ENCODE results near the gene CNOT10. TPM values are rescaled to one million over a fixed set of nuclear protein-coding genes. Genes with fewer than 3 reads are reported as not detected.

CNOT10 gene
- total RNA-seq, 1 donor from 2014 or later, result 35.5 TPM

DNA sequence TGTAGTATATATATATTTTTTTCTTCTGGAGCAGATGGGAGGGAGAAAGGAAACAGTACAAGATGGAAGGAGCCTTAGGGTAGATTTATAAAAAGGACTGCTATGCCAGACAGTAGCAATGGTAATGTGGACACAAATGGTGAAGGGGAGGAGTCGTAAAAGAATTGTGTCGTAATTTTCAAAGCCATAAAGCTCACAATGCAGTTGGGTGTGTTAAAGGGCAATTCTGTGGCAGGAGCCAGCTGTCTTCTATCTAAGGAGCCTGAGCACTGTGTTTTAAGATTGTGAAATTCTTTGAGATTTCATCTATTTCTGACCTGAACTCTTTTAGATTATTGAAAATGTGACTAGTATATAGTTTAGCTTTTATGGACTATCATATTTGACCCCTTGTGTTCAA, 58.9 kb downstream of the CNOT10 start:
- H3K36me3 Mint-ChIP-seq (ENCODE audit: unreplicated experiment), result no peaks in the 10 kb centered on the region
- DNase-seq, result no peak
- H3K4me3 Mint-ChIP-seq (ENCODE audit: unreplicated experiment), result no peak overlapping the region
- H3K27ac Mint-ChIP-seq (ENCODE audit: unreplicated experiment), result no peak overlapping the region
- peaks cover 3% of the 10 kb centered on the region for H3K4me1 Mint-ChIP-seq (ENCODE audit: low read depth, unreplicated experiment)
- no peaks in the 10 kb centered on the region for H3K27me3 Mint-ChIP-seq (ENCODE audit: unreplicated experiment)
- no peaks in the 10 kb centered on the region for H3K9me3 Mint-ChIP-seq (ENCODE audit: unreplicated experiment)
- TF ChIP-seq, protein P1, sequence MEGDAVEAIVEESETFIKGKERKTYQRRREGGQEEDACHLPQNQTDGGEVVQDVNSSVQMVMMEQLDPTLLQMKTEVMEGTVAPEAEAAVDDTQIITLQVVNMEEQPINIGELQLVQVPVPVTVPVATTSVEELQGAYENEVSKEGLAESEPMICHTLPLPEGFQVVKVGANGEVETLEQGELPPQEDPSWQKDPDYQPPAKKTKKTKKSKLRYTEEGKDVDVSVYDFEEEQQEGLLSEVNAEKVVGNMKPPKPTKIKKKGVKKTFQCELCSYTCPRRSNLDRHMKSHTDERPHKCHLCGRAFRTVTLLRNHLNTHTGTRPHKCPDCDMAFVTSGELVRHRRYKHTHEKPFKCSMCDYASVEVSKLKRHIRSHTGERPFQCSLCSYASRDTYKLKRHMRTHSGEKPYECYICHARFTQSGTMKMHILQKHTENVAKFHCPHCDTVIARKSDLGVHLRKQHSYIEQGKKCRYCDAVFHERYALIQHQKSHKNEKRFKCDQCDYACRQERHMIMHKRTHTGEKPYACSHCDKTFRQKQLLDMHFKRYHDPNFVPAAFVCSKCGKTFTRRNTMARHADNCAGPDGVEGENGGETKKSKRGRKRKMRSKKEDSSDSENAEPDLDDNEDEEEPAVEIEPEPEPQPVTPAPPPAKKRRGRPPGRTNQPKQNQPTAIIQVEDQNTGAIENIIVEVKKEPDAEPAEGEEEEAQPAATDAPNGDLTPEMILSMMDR (IDR thresholded peaks at IDR 0.05; ENCODE audit: partially characterized antibody, unreplicated experiment), result no peak

DNA sequence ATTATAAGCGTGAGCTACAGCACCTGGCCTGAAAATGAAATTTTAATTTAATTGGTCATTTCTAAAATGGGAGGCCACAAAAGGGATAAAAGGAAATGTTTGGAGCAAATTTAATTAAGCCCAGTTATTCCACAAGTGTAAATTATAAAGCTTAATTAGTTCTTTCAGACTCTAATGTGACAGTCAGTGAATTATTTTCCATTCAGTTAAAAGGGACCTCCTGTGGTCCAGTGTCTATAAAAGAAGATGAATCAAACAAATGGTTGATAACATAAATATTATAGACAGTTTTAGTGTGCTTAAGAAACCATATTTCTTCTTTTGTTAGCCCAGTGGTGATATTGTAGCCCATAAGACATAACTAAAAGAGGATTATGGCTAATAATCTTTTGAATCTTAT, 66.4 kb downstream of the CNOT10 start:
- H3K27ac Mint-ChIP-seq (ENCODE audit: unreplicated experiment), result no peak overlapping the region
- H3K4me1 Mint-ChIP-seq (ENCODE audit: low read depth, unreplicated experiment), result peaks cover 8% of the 10 kb centered on the region
- H3K4me3 Mint-ChIP-seq (ENCODE audit: unreplicated experiment), result no peak overlapping the region
- TF ChIP-seq, protein P1 (IDR thresholded peaks at IDR 0.05; ENCODE audit: partially characterized antibody, unreplicated experiment), result no peak
- no peak for DNase-seq
- H3K9me3 Mint-ChIP-seq (ENCODE audit: unreplicated experiment), result no peaks in the 10 kb centered on the region
- no peaks in the 10 kb centered on the region for H3K27me3 Mint-ChIP-seq (ENCODE audit: unreplicated experiment)
- H3K36me3 Mint-ChIP-seq (ENCODE audit: unreplicated experiment), result no peaks in the 10 kb centered on the region

DNA sequence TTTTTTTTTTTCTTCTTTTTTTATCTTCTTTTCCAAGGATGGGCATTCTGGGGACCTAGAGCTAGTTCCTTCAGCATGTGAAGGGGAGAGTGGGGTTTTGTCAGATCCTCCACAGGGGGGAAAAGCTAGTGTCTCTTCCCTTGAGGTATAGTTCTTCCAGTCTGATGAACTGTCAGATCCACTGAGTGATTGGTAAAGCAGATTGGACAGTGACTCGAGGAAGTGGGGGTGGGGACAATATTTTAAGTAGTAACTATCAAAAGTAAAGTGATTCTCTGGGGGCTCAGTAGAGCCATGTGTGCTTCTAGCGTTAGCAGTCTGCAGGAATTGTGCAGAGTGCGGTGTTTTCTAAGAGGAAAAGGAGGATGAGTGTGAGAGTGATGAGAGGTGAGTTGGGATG, 70.8 kb downstream of the CNOT10 start:
- Mint-ChIP-seq H3K27ac (ENCODE audit: unreplicated experiment) (no peak overlapping the region), H3K4me1 (ENCODE audit: low read depth, unreplicated experiment) (peaks cover 10% of the 10 kb centered on the region), H3K36me3 (ENCODE audit: unreplicated experiment) (no peaks in the 10 kb centered on the region), H3K9me3 (ENCODE audit: unreplicated experiment) (no peaks in the 10 kb centered on the region), H3K4me3 (ENCODE audit: unreplicated experiment) (peak overlapping the region; percentile 37), H3K27me3 (ENCODE audit: unreplicated experiment) (no peaks in the 10 kb centered on the region)
- TF ChIP-seq, protein P1 (IDR thresholded peaks at IDR 0.05; ENCODE audit: partially characterized antibody, unreplicated experiment), result no peak
- no peak for DNase-seq

DNA sequence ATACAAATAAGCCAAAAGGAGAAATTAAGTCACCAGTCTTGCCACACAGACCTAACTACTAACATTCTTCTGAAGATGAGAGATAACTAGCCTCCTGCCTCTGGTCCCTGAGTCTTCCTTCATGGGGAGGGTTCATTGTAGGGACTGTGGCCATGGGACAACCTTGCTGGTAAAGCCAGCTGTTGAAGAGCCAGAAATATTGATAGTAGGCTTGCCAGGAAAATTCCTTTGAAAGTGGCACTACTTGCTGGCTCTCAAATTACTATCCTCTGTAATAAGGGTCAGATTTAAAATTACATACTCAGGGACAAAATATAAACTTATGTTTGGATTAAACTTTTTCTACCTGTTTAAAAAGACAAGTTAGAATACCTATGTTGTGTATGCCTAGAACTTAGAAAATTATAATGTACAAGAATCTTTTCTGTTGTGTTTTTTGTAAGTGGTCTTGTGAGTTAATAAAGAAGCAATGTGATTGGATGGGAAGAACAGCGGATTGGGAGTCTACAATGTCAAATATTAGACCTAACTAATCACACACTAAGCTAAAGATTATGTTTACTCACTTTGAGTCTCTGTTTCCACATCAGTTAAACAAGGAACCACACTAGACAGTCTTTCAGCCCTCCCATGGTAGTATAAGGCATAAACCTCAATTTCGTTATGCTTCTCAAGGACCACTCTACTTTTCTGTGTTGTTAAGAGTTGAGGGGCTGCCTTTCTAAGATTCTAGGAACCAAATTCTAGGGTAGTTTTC, 72.8 kb downstream of the CNOT10 start:
- Mint-ChIP-seq H3K27ac (ENCODE audit: unreplicated experiment) (no peak overlapping the region), H3K27me3 (ENCODE audit: unreplicated experiment) (no peaks in the 10 kb centered on the region), H3K9me3 (ENCODE audit: unreplicated experiment) (no peaks in the 10 kb centered on the region), H3K4me3 (ENCODE audit: unreplicated experiment) (no peak overlapping the region), H3K4me1 (ENCODE audit: low read depth, unreplicated experiment) (peaks cover 10% of the 10 kb centered on the region), H3K36me3 (ENCODE audit: unreplicated experiment) (no peaks in the 10 kb centered on the region)
- TF ChIP-seq, protein P1 (IDR thresholded peaks at IDR 0.05; ENCODE audit: partially characterized antibody, unreplicated experiment), result no peak
- no peak for DNase-seq

DNA sequence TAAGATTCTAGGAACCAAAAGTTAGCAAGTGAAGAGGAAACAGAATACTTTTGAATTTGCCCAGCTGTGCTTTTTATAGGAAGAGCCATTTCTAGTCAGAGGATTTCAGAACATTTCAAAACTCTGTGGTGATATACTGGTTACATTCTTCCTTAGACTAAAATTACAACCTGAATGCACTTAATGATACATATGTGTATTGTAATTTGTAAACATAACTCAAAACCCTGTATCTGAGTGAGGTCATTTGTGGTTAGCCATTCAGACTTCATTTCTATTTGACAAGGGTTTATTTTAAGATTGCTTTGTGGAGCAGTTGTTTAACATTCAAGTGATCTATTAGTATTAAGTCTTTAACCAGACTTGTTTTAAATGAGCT, 73.4 kb downstream of the CNOT10 start:
- no peak overlapping the region for H3K4me3 Mint-ChIP-seq (ENCODE audit: unreplicated experiment)
- no peaks in the 10 kb centered on the region for H3K9me3 Mint-ChIP-seq (ENCODE audit: unreplicated experiment)
- DNase-seq, result no peak
- H3K27me3 Mint-ChIP-seq (ENCODE audit: unreplicated experiment), result no peaks in the 10 kb centered on the region
- no peak overlapping the region for H3K27ac Mint-ChIP-seq (ENCODE audit: unreplicated experiment)
- peaks cover 10% of the 10 kb centered on the region for H3K4me1 Mint-ChIP-seq (ENCODE audit: low read depth, unreplicated experiment)
- TF ChIP-seq, protein P1 (IDR thresholded peaks at IDR 0.05; ENCODE audit: partially characterized antibody, unreplicated experiment), result no peak
- H3K36me3 Mint-ChIP-seq (ENCODE audit: unreplicated experiment), result no peaks in the 10 kb centered on the region

Data from glutamatergic neuron (in vitro differentiated cells).